Measurements from ENCODE around the gene DAP.
"Not testable (repeated sequence)": the region's sequence is repeated elsewhere in the genome, so short reads cannot be mapped to it uniquely, and the experiment has no call there.

DAP gene

GRCh38 chr5:10672146-10673016 is 88.7 kb downstream of the DAP start:
- DNase-seq (ENCODE audit: low read depth in 3 of 3): no peak

GRCh38 chr5:10671041-10672008 is 89.7 kb downstream of the DAP start:
- DNase-seq (ENCODE audit: low read depth in 3 of 3): no peak

- no peak for DNase-seq (ENCODE audit: low read depth in 3 of 3)
These were observed 91.1 kb downstream of the DAP start for GRCh38 chr5:10669983-10670382.

GRCh38 chr5:10668697-10669096 is 92.3 kb downstream of the DAP start:
- no peak for DNase-seq (ENCODE audit: low read depth in 3 of 3)

- no peak for DNase-seq (ENCODE audit: low read depth in 3 of 3)
These were observed 93.5 kb downstream of the DAP start for GRCh38 chr5:10667431-10668057.

- DNase-seq (ENCODE audit: low read depth in 3 of 3): no peak
These were observed 94.3 kb downstream of the DAP start for GRCh38 chr5:10666531-10667299.

- no peak for DNase-seq (ENCODE audit: low read depth in 3 of 3)
These were observed 95.2 kb downstream of the DAP start for GRCh38 chr5:10665799-10666198.

- not testable (repeated sequence) for DNase-seq (ENCODE audit: low read depth in 3 of 3)
These were observed 96.8 kb downstream of the DAP start for GRCh38 chr5:10664180-10664769.

- DNase-seq (ENCODE audit: low read depth in 3 of 3): no peak
These were observed 97.4 kb downstream of the DAP start for GRCh38 chr5:10663489-10664179.

GRCh38 chr5:10662661-10663488 is 98.2 kb downstream of the DAP start:
- DNase-seq (ENCODE audit: low read depth in 3 of 3): no peak

- DNase-seq (ENCODE audit: low read depth in 3 of 3): no peak
These were observed 99.0 kb downstream of the DAP start for GRCh38 chr5:10662083-10662482.

- no peak for DNase-seq (ENCODE audit: low read depth in 3 of 3)
These were observed 99.6 kb downstream of the DAP start for GRCh38 chr5:10661401-10661800.

- DNase-seq (ENCODE audit: low read depth in 3 of 3): no peak
These were observed 100.2 kb downstream of the DAP start for GRCh38 chr5:10660720-10661387.

GRCh38 chr5:10660135-10660534 is 100.9 kb downstream of the DAP start:
- no peak for DNase-seq (ENCODE audit: low read depth in 3 of 3)

GRCh38 chr5:10658265-10658664 is 102.8 kb downstream of the DAP start:
- DNase-seq (ENCODE audit: low read depth in 3 of 3): no peak

- no peak for DNase-seq (ENCODE audit: low read depth in 3 of 3)
These were observed 104.8 kb downstream of the DAP start for GRCh38 chr5:10655972-10656830.

GRCh38 chr5:10655161-10655971 is 105.7 kb downstream of the DAP start:
- no peak for DNase-seq (ENCODE audit: low read depth in 3 of 3)

All from stimulated activated CD4-positive, alpha-beta T cell treated with anti-CD3 and anti-CD28 coated beads, TNF-alpha, amount 100 ng/mL, for 4 hours (primary cell).